ENCODE data around the gene POMGNT1. TPM values are rescaled to one million over a fixed set of nuclear protein-coding genes. Genes with fewer than 3 reads are reported as not detected.

POMGNT1 gene
- total and polyA plus RNA-seq, 5 donors from 2014 or later: 28.9 to 35.8 (median 32.5) TPM

DNA sequence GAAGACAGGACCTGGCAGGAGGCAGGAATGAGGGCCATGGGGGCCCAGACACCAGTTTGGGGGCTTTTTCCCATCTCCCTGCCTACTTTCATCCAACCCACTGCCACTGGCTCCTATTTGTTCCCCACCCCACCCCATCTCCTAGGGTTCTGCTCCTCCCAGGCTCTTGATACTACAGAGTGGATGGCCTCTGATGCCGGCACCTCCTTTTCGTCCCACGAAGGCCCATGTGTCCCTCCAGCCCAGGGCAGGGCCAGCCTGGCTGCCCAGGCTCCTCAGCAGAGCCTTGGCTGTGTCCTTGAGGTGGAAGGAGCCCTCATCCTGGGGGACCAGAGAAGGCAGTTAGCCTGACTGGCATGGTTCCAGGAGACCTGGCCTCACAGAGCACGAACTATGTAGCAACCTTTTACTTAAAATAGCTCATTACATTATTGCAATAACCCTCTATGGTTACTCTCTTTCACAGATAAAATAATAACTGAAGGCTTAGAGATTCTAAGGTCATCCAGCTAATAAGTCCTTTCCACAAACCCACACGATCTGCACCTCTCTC, 3.5 kb downstream of the POMGNT1 start:
- Histone ChIP-seq H3K4me3 (ENCODE audit: low read depth, low read length) (no peak overlapping the region), H3K27ac (ENCODE audit: insufficient read depth, low read length, poor library complexity, severe bottlenecking) (no peak overlapping the region), H3K27me3 (ENCODE audit: control insufficient read depth, insufficient read depth, low read length) (no peaks in the 10 kb centered on the region), H3K9me3 (ENCODE audit: control insufficient read depth in 2 of 2, low read length in 2 of 2) (no peaks in the 10 kb centered on the region), H3K4me1 (ENCODE audit: control insufficient read depth, insufficient read depth, low read length, poor library complexity, severe bottlenecking) (peaks cover 22% of the 10 kb centered on the region), H3K36me3 (ENCODE audit: control insufficient read depth, insufficient read depth, low read length) (peaks cover 36% of the 10 kb centered on the region)
- ATAC-seq (ENCODE audit: low read depth in 2 of 2) (no peak), DNase-seq (no peak)
- no peak overlapping the region for H3K27ac Mint-ChIP-seq
- H3K4me1 Mint-ChIP-seq: peaks cover 4 to 28% (median 19%) of the 10 kb centered on the region in 4 donors
- no peaks in the 10 kb centered on the region for H3K27me3 Mint-ChIP-seq
- H3K4me3 Mint-ChIP-seq: peak overlapping the region in 1 of 4 donors; percentile 90
- peaks cover 20% of the 10 kb centered on the region for H3K36me3 Mint-ChIP-seq
- H3K9me3 Mint-ChIP-seq: no peaks in the 10 kb centered on the region

DNA sequence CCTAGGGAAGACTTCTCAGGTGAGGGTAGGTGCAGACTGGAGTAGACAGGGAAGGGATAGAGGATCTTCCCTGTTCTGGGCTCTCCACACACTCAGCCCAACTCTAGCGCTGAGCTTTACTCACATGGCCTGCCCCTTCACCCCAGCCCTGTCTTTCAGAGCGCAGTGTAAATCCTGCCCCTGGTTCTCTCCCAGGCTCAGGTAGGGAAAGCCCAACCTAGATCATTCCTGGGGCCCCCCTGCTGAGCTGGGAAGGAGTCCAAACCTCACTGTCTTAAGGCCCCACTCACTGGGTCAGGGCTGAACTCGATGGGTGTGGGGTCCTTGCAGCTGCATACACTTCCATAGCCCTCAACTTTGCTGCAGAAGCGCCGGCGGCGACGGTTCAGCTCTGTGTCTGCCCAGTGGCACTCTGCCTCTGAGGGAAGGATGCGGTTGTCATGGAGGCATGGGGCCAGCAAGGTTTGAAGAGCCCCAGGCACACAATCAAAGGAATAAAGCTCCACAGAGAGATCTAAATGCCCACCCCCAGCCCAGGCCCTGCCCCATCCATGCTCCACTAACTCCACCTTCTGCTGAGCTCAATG, 4.2 kb downstream of the POMGNT1 start:
- peaks cover 41% of the 10 kb centered on the region for H3K36me3 ChIP-seq (ENCODE audit: control insufficient read depth, insufficient read depth, low read length)
- ATAC-seq (ENCODE audit: low read depth in 2 of 2) (no peak), DNase-seq (no peak)
- Mint-ChIP-seq H3K27ac (peak overlapping the region in 1 of 3 donors; percentile 62), H3K36me3 (peaks cover 25% of the 10 kb centered on the region), H3K4me3 (no peak overlapping the region), H3K4me1 (peaks cover 4 to 25% (median 15%) of the 10 kb centered on the region in 4 donors), H3K27me3 (no peaks in the 10 kb centered on the region), H3K9me3 (no peaks in the 10 kb centered on the region)
- H3K27ac ChIP-seq (ENCODE audit: insufficient read depth, low read length, poor library complexity, severe bottlenecking): no peak overlapping the region
- H3K4me3 ChIP-seq (ENCODE audit: low read depth, low read length): no peak overlapping the region
- no peaks in the 10 kb centered on the region for H3K27me3 ChIP-seq (ENCODE audit: control insufficient read depth, insufficient read depth, low read length)
- no peaks in the 10 kb centered on the region for H3K9me3 ChIP-seq (ENCODE audit: control insufficient read depth in 2 of 2, low read length in 2 of 2)
- peaks cover 19% of the 10 kb centered on the region for H3K4me1 ChIP-seq (ENCODE audit: control insufficient read depth, insufficient read depth, low read length, poor library complexity, severe bottlenecking)

DNA sequence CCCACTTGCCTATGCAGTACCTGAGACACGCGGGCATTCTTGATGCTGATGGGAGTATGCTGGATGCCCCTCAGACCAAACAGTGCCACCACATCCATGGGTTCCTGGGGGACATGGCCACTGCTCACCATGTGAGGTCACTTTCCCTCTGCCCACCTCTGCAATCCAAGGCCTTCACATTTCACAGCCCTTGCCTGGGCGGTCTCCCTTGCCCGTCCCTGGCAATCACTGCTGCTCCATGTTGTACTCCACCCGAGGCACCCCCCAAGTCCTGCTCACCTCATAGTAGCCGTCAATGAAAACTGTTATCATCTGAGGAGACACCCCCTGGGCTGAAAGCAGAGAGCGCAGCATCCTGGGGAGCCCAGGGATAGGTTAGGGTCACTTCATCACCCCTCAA, 4.9 kb downstream of the POMGNT1 start:
- DNase-seq (no peak), ATAC-seq (ENCODE audit: low read depth in 2 of 2) (no peak)
- Histone ChIP-seq H3K4me3 (ENCODE audit: low read depth, low read length) (no peak overlapping the region), H3K27me3 (ENCODE audit: control insufficient read depth, insufficient read depth, low read length) (no peaks in the 10 kb centered on the region), H3K4me1 (ENCODE audit: control insufficient read depth, insufficient read depth, low read length, poor library complexity, severe bottlenecking) (peaks cover 13% of the 10 kb centered on the region), H3K9me3 (ENCODE audit: control insufficient read depth in 2 of 2, low read length in 2 of 2) (no peaks in the 10 kb centered on the region), H3K36me3 (ENCODE audit: control insufficient read depth, insufficient read depth, low read length) (peaks cover 43% of the 10 kb centered on the region), H3K27ac (ENCODE audit: insufficient read depth, low read length, poor library complexity, severe bottlenecking) (no peak overlapping the region)
- H3K4me1 Mint-ChIP-seq: peaks cover 4 to 20% (median 13%) of the 10 kb centered on the region in 4 donors
- H3K27ac Mint-ChIP-seq: no peak overlapping the region
- peaks cover 27% of the 10 kb centered on the region for H3K36me3 Mint-ChIP-seq
- H3K4me3 Mint-ChIP-seq: no peak overlapping the region
- no peaks in the 10 kb centered on the region for H3K9me3 Mint-ChIP-seq
- H3K27me3 Mint-ChIP-seq: no peaks in the 10 kb centered on the region

DNA sequence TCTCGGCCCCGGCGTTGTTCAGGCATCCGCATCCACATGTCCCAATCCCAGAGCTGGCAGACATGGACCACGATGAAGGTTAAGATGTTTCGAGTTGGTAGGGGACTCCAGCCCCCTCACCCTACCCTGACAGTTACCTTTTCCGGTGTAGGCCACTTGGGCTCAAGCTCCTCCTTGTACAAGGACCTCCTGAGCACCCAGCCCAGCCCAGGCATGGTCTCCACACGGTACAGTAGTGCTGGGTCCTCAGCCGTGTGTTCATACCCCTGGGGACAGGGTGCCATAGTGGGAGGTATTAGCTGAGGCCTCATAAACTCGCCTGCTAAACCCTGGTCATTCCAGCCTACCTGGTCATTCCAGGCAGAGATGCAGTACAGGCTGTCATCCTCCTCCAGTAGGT, 6.1 kb downstream of the POMGNT1 start:
- Histone ChIP-seq H3K36me3 (ENCODE audit: control insufficient read depth, insufficient read depth, low read length) (peaks cover 43% of the 10 kb centered on the region), H3K9me3 (ENCODE audit: control insufficient read depth in 2 of 2, low read length in 2 of 2) (no peaks in the 10 kb centered on the region), H3K27ac (ENCODE audit: insufficient read depth, low read length, poor library complexity, severe bottlenecking) (no peak overlapping the region), H3K4me1 (ENCODE audit: control insufficient read depth, insufficient read depth, low read length, poor library complexity, severe bottlenecking) (peaks cover 4% of the 10 kb centered on the region), H3K4me3 (ENCODE audit: low read depth, low read length) (no peak overlapping the region), H3K27me3 (ENCODE audit: control insufficient read depth, insufficient read depth, low read length) (no peaks in the 10 kb centered on the region)
- peaks cover 35% of the 10 kb centered on the region for H3K36me3 Mint-ChIP-seq
- no peak overlapping the region for H3K27ac Mint-ChIP-seq
- DNase-seq (no peak), ATAC-seq (ENCODE audit: low read depth in 2 of 2) (no peak)
- peaks cover 4 to 14% (median 10%) of the 10 kb centered on the region in 4 donors for H3K4me1 Mint-ChIP-seq
- H3K9me3 Mint-ChIP-seq: no peaks in the 10 kb centered on the region
- H3K27me3 Mint-ChIP-seq: no peaks in the 10 kb centered on the region
- H3K4me3 Mint-ChIP-seq: no peak overlapping the region

DNA sequence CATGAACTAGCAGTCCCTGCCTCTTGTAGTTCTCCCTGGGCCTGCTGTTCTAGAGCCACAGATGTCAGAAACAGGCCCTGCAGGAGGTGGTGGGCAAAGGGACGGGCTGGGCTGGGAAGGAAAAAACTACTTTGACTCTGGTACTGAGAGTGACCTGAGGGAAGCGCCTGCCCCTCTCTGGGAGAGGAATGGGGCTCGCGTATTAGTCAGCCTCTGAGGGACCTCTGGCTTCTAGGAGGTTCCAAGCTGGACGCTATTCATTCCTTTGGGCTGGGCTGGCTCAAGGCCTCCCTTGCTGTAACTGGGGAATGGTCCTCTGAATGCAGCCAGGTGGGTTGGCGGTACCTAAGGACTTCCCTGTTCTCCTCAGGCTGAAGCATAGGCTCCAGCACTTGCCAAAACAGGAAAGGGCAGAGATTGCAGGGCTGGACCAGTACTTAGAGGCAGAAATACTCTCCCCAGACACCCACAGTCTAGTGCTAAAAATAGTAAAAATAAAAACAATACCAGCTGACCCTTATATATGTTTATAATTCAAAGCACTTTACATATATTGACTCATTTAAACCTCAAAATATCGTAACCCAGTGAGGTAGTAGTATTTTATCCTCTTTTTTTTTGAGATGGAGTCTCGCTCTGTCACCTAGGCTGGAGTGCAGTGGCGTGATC, 7.1 kb downstream of the POMGNT1 start:
- Histone ChIP-seq H3K27me3 (ENCODE audit: control insufficient read depth, insufficient read depth, low read length) (no peaks in the 10 kb centered on the region), H3K36me3 (ENCODE audit: control insufficient read depth, insufficient read depth, low read length) (peaks cover 43% of the 10 kb centered on the region), H3K9me3 (ENCODE audit: control insufficient read depth in 2 of 2, low read length in 2 of 2) (no peaks in the 10 kb centered on the region), H3K27ac (ENCODE audit: insufficient read depth, low read length, poor library complexity, severe bottlenecking) (no peak overlapping the region), H3K4me1 (ENCODE audit: control insufficient read depth, insufficient read depth, low read length, poor library complexity, severe bottlenecking) (no peaks in the 10 kb centered on the region), H3K4me3 (ENCODE audit: low read depth, low read length) (no peak overlapping the region)
- Mint-ChIP-seq H3K27me3 (no peaks in the 10 kb centered on the region), H3K9me3 (no peaks in the 10 kb centered on the region), H3K36me3 (peaks cover 32% of the 10 kb centered on the region), H3K4me1 (peaks cover 3 to 5% (median 4%) of the 10 kb centered on the region in 4 donors), H3K4me3 (no peak overlapping the region), H3K27ac (no peak overlapping the region)
- ATAC-seq (ENCODE audit: low read depth in 2 of 2) (no peak), DNase-seq (no peak)

DNA sequence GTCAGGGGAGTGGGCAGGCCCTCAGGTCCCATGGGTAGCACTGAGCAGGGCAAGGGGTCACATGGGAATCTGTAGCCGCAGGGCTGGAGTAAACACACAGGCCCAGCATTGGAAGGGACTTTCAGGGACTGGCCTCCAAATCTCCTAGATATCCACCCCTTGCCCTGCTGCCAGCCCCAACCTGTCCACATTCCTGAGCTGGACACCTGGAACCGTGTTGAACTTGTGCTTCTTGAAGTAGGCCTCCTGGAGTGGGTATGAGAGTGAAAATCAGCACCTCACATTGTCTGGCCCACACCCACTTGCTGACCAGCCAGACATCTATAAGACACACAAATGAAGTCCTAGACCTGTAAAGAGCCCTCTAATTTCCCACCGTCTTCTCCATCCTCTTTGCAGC, 7.7 kb downstream of the POMGNT1 start:
- no peaks in the 10 kb centered on the region for H3K9me3 Mint-ChIP-seq
- Histone ChIP-seq H3K4me1 (ENCODE audit: control insufficient read depth, insufficient read depth, low read length, poor library complexity, severe bottlenecking) (no peaks in the 10 kb centered on the region), H3K36me3 (ENCODE audit: control insufficient read depth, insufficient read depth, low read length) (peaks cover 43% of the 10 kb centered on the region), H3K4me3 (ENCODE audit: low read depth, low read length) (no peak overlapping the region), H3K27ac (ENCODE audit: insufficient read depth, low read length, poor library complexity, severe bottlenecking) (no peak overlapping the region), H3K9me3 (ENCODE audit: control insufficient read depth in 2 of 2, low read length in 2 of 2) (no peaks in the 10 kb centered on the region), H3K27me3 (ENCODE audit: control insufficient read depth, insufficient read depth, low read length) (no peaks in the 10 kb centered on the region)
- peaks cover 30% of the 10 kb centered on the region for H3K36me3 Mint-ChIP-seq
- no peak overlapping the region for H3K4me3 Mint-ChIP-seq
- DNase-seq (no peak), ATAC-seq (ENCODE audit: low read depth in 2 of 2) (no peak)
- peaks cover 0 to 4% (median 2%) of the 10 kb centered on the region in 4 donors for H3K4me1 Mint-ChIP-seq
- H3K27ac Mint-ChIP-seq: peak overlapping the region in 1 of 3 donors; percentile 11
- H3K27me3 Mint-ChIP-seq: no peaks in the 10 kb centered on the region

DNA sequence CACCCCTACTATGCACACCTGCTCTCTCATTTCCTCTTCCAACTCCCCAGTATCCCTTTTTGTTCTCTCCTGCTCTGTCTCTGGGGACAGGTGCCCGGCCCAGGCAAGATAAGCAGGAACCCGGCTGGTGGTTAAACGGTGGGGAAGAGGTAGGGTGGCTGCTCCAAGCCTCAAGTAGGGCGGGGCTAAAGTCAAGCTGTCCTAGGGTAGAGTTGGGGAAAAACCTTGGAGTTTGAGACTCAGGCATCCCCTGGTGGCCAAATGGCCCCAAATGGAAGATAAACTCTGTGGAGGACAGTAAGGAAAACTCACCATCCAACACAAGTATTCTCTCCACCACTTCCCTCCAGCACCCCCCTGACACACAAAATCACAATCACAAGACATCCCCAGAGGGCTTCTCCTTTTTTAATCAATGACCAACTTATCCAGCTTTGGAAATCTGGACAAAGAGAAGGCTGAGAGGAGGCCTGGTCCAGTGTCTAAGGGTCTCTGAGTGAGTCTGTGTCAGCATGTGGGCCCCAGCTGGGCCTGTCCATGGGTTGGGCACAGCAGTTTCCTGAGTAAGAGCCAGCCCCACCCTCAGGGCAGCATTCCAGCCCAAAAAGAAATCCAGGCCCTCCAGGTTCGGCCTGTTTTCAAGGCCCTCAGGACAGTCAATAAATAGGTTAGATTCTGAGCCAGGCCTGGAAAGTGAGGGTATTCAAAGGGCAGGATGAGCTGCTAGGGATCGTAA, 9.8 kb downstream of the POMGNT1 start:
- Mint-ChIP-seq H3K4me1 (peaks cover 0 to 14% (median 2%) of the 10 kb centered on the region in 4 donors), H3K27ac (peak overlapping the region in 2 of 3 donors; percentile 32 to 54), H3K9me3 (no peaks in the 10 kb centered on the region), H3K36me3 (peaks cover 23% of the 10 kb centered on the region), H3K4me3 (no peak overlapping the region), H3K27me3 (no peaks in the 10 kb centered on the region)
- no peaks in the 10 kb centered on the region for H3K27me3 ChIP-seq (ENCODE audit: control insufficient read depth, insufficient read depth, low read length)
- H3K4me1 ChIP-seq (ENCODE audit: control insufficient read depth, insufficient read depth, low read length, poor library complexity, severe bottlenecking): peaks cover 3% of the 10 kb centered on the region
- H3K4me3 ChIP-seq (ENCODE audit: low read depth, low read length): no peak overlapping the region
- ATAC-seq (ENCODE audit: low read depth in 2 of 2) (no peak), DNase-seq (no peak)
- H3K27ac ChIP-seq (ENCODE audit: insufficient read depth, low read length, poor library complexity, severe bottlenecking): no peak overlapping the region
- no peaks in the 10 kb centered on the region for H3K9me3 ChIP-seq (ENCODE audit: control insufficient read depth in 2 of 2, low read length in 2 of 2)
- H3K36me3 ChIP-seq (ENCODE audit: control insufficient read depth, insufficient read depth, low read length): peaks cover 29% of the 10 kb centered on the region

All from CD4-positive, CD25-positive, alpha-beta regulatory T cell (primary cell).